MM.1S (cell line): ENCODE results near the gene ORC3.

Experiments used
- CTCF ChIP-seq: fragments of 300-600 bp; sonication (generic); IDR thresholded peaks from 2 replicates; pipeline ENCODE4 v1.5.1; 2016; ENCODE audit warnings: antibody characterized with exemption, low read length, mixed read lengths
- EZH2 ChIP-seq: fragments of 300-600 bp; sonication (generic); optimal IDR thresholded peaks from 2 replicates; pipeline ENCODE3; 2017; ENCODE audit warnings: low read depth, mild to moderate bottlenecking, antibody characterized with exemption, low read length, mixed read lengths
- EZH2phosphoT487 ChIP-seq: fragments of 300-600 bp; sonication (generic); IDR thresholded peaks from 2 replicates; pipeline ENCODE4 v1.6.1; 2018; ENCODE audit warnings: antibody characterized with exemption, low read length

- TF ChIP-seq EZH2phosphoT487 (no peak), CTCF (no peak), EZH2 (no peak)
Measured at GRCh38 chr6:87668013-87668412, 78.1 kb downstream of the ORC3 start.
